Immature natural killer cell (primary cell): ENCODE results near the gene CCN5. TPM values are rescaled to one million over a fixed set of nuclear protein-coding genes. Genes with fewer than 3 reads are reported as not detected.

ENCODE experiments used
- DNase-seq, 3 donors: peaks; one replicate each; pipeline ENCODE4 v3.0.0; 2022; ENCODE audit warnings: mixed read lengths in 1 of 3
- H3K27ac Mint-ChIP-seq, 6 donors: one replicate each; pipeline ENCODE4 v1.8.0; 2020; ENCODE audit warnings: mixed read lengths in 6 of 6, mild to moderate bottlenecking in 5 of 6, inconsistent platforms in 4 of 6, moderate library complexity in 3 of 6
- H3K27me3 Mint-ChIP-seq, 3 donors: one replicate each; pipeline ENCODE4 v1.8.0; 2020 to 2021; ENCODE audit warnings: low read depth in 3 of 3, mild to moderate bottlenecking in 3 of 3, mixed read lengths in 3 of 3, moderate library complexity in 3 of 3, inconsistent platforms in 1 of 3
- H3K36me3 Mint-ChIP-seq, 3 donors: one replicate each; pipeline ENCODE4 v1.8.0; 2020; ENCODE audit warnings: mixed read lengths in 3 of 3, inconsistent platforms in 2 of 3, mild to moderate bottlenecking in 2 of 3
- H3K4me1 Mint-ChIP-seq, 2 donors: one replicate each; pipeline ENCODE4 v1.8.0; 2020; ENCODE audit warnings: inconsistent platforms in 2 of 2, mild to moderate bottlenecking in 2 of 2, mixed read lengths in 2 of 2, moderate library complexity in 1 of 2
- H3K4me3 Mint-ChIP-seq, 5 donors: one replicate each; pipeline ENCODE4 v1.8.0; 2020; ENCODE audit warnings: mild to moderate bottlenecking in 5 of 5, mixed read lengths in 5 of 5, inconsistent platforms in 3 of 5, moderate library complexity in 3 of 5
- H3K9me3 Mint-ChIP-seq, 6 donors: one replicate each; pipeline ENCODE4 v1.8.0; 2020; ENCODE audit warnings: mild to moderate bottlenecking in 6 of 6, mixed read lengths in 6 of 6, inconsistent platforms in 4 of 6, moderate library complexity in 3 of 6
- polyA plus RNA-seq, 3 donors: library from polyadenylated mRNA; unstranded; fragments of 300-500 nt; fragmentation: Illumina TruSeq; gene quantifications; one replicate each; pipeline ENCODE4 v1.2.3, GENCODE V29; 2021

CCN5 gene
- polyA plus RNA-seq, 3 donors from 2014 or later: not detected

- Mint-ChIP-seq H3K4me1 (peaks cover 6 to 7% of the 10 kb centered on the region in 2 donors), H3K27ac (peak overlapping the region in 1 of 6 donors; percentile 19)
- no peak for DNase-seq
These were observed 968 bp upstream of the CCN5 start for GRCh38 chr20:44714102-44714700.

DNA sequence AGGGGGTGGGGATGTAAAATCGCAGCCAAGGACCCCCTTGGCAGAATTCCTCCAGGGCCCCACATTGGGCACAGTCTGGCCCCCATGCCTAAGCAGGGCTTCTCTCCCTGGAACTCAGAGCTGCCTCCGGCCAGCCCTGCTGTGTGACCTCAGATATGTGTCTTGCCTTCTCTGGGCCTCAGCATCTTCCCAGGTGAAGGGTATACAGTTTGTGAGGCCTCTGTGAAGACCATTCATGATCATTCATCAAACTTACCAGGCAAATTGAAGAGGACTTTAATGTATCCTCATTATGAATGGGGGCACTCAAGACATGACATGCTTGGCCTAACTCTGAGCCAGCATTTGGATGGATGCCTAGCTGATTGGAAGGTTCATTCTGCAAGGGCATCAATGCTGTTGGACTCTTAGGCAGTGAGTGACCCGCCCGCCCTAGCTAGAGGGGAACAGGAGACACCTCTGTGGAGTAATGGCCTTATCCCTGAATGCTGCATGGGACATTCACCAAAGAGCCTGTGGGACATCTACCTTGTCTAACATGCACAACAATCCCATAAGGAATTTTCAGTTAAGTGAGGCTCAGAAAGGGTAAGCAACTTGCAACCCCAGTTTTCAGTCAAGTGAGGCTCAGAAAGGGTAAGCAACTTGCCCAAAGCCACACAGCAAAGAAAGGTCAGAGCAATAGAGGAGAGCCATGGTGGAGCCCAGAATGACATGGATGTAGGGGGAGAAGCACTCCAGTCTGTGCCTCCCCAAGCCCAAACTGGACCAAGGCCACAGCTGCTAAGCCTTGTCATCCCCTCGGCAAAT, 535 bp downstream of the CCN5 start:
- no peak for DNase-seq
- H3K4me3 Mint-ChIP-seq: no peak overlapping the region
- H3K27ac Mint-ChIP-seq: no peak overlapping the region
- H3K9me3 Mint-ChIP-seq: no peaks in the 10 kb centered on the region
- peaks cover 6 to 7% of the 10 kb centered on the region in 2 donors for H3K4me1 Mint-ChIP-seq
- peaks cover 2 to 4% (median 2%) of the 10 kb centered on the region in 3 donors for H3K27me3 Mint-ChIP-seq
- H3K36me3 Mint-ChIP-seq: no peaks in the 10 kb centered on the region

More at GRCh38 chr20:44714102-44714700, 968 bp upstream of the CCN5 start:
- H3K9me3 Mint-ChIP-seq: no peaks in the 10 kb centered on the region
- no peak overlapping the region for H3K4me3 Mint-ChIP-seq
- H3K36me3 Mint-ChIP-seq: no peaks in the 10 kb centered on the region
- H3K27me3 Mint-ChIP-seq: peaks cover 2 to 4% (median 2%) of the 10 kb centered on the region in 3 donors

DNA sequence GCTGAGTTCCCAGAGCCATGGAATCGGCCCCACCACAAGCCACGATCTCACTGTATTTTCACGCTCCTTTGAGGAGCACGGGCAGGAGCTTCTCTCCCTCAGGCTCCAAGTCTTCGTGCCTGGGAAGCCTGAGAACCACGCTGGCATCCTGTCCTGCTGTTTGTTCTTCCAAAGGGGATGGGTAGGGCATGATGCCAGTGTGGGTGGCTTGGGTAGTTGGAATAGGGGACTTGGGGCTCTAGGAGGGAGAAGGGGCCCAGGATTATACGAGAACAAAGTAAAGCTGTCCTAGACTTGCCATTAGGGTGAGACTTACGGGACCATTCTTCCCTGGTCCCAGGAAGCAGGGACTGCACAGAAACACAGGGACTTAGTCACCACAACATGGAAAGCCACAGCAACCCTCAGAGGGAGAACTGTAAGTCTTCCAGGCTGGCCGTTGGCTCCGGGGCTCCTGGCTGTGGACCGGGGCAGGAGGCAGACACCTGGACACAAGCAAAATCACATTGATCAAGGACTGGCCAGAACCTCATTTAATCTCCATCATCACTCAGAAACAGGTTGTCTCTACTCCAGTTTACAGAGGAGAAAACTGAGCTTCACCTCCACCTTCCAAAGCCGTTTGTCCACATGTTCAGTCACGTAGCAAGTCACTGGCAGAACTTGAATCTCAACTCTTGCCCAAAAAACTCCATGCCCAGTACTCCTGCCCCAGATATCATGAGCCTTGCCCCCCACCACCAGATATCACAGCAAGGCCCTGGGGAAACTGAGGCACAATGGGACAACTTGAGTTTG, 1.3 kb downstream of the CCN5 start:
- no peak overlapping the region for H3K4me3 Mint-ChIP-seq
- no peaks in the 10 kb centered on the region for H3K36me3 Mint-ChIP-seq
- H3K4me1 Mint-ChIP-seq: peaks cover 6 to 7% of the 10 kb centered on the region in 2 donors
- H3K27ac Mint-ChIP-seq: no peak overlapping the region
- no peaks in the 10 kb centered on the region for H3K9me3 Mint-ChIP-seq
- peaks cover 2 to 4% (median 2%) of the 10 kb centered on the region in 3 donors for H3K27me3 Mint-ChIP-seq
- DNase-seq: no peak

DNA sequence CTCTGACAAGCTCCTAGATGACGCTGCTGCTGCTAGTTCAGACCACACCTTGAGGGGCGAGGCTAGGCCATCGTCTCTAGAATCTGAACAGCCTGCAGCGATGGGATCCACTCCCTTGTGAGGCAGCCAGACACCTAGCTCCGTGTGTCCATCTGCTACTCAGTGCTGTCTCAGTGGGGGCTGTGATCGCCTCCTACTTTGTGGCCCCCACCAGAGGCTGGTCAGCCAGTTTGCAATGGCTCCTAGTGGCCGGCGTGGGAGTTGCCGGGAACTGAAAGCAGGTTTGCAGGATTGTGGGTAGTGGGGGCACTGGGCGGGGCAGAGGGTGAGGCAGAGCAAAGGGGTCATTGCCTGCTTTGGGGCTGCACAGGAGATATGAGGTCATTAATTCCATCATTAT, 2.8 kb downstream of the CCN5 start:
- DNase-seq: no peak
- peaks cover 6 to 7% of the 10 kb centered on the region in 2 donors for H3K4me1 Mint-ChIP-seq
- H3K27me3 Mint-ChIP-seq: peaks cover 0 to 7% (median 6%) of the 10 kb centered on the region in 3 donors
- no peak overlapping the region for H3K4me3 Mint-ChIP-seq
- H3K27ac Mint-ChIP-seq: no peak overlapping the region
- H3K9me3 Mint-ChIP-seq: no peaks in the 10 kb centered on the region
- no peaks in the 10 kb centered on the region for H3K36me3 Mint-ChIP-seq

GRCh38 chr20:44719841-44720240, 4.7 kb downstream of the CCN5 start:
- no peak overlapping the region for H3K27ac Mint-ChIP-seq
- peaks cover 2 to 6% (median 6%) of the 10 kb centered on the region in 3 donors for H3K27me3 Mint-ChIP-seq
- H3K4me1 Mint-ChIP-seq: peaks cover 0 to under 1% of the 10 kb centered on the region in 2 donors
- H3K36me3 Mint-ChIP-seq: no peaks in the 10 kb centered on the region
- H3K9me3 Mint-ChIP-seq: no peaks in the 10 kb centered on the region
- no peak overlapping the region for H3K4me3 Mint-ChIP-seq
- no peak for DNase-seq

- no peak for DNase-seq
- peaks cover 2 to 6% (median 6%) of the 10 kb centered on the region in 3 donors for H3K27me3 Mint-ChIP-seq
- no peaks in the 10 kb centered on the region for H3K9me3 Mint-ChIP-seq
- H3K4me1 Mint-ChIP-seq: no peaks in the 10 kb centered on the region
- peak overlapping the region in 1 of 6 donors; percentile 69 for H3K27ac Mint-ChIP-seq
- no peak overlapping the region for H3K4me3 Mint-ChIP-seq
- no peaks in the 10 kb centered on the region for H3K36me3 Mint-ChIP-seq
These were observed 5.4 kb downstream of the CCN5 start for GRCh38 chr20:44720621-44720996.

GRCh38 chr20:44720997-44721784, 6.0 kb downstream of the CCN5 start:
- Mint-ChIP-seq H3K27ac (peak overlapping the region in 1 of 6 donors; percentile 69), H3K9me3 (no peaks in the 10 kb centered on the region), H3K4me3 (peak overlapping the region in 1 of 5 donors; percentile 40), H3K4me1 (no peaks in the 10 kb centered on the region), H3K36me3 (no peaks in the 10 kb centered on the region), H3K27me3 (peaks cover 2 to 6% (median 6%) of the 10 kb centered on the region in 3 donors)
- peak; percentile 17 to 32 (median 31) for DNase-seq

DNA sequence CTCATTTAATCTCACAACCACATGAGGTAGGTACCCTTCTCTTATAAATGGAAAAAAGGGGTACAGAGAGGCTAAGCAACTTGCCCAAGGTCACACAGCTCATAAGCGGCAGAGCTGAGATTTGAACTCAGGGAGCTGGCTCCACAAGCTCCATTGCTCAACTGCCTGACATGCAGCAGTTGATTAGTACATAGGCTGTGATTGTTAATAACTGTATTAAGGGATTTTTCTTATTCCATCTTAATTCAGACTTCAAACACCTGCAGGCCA, 6.6 kb downstream of the CCN5 start:
- H3K27me3 Mint-ChIP-seq: peaks cover 2 to 6% (median 6%) of the 10 kb centered on the region in 3 donors
- H3K27ac Mint-ChIP-seq: peak overlapping the region in 1 of 6 donors; percentile 69
- no peaks in the 10 kb centered on the region for H3K9me3 Mint-ChIP-seq
- H3K36me3 Mint-ChIP-seq: no peaks in the 10 kb centered on the region
- H3K4me1 Mint-ChIP-seq: no peaks in the 10 kb centered on the region
- H3K4me3 Mint-ChIP-seq: no peak overlapping the region
- DNase-seq: no peak

DNA sequence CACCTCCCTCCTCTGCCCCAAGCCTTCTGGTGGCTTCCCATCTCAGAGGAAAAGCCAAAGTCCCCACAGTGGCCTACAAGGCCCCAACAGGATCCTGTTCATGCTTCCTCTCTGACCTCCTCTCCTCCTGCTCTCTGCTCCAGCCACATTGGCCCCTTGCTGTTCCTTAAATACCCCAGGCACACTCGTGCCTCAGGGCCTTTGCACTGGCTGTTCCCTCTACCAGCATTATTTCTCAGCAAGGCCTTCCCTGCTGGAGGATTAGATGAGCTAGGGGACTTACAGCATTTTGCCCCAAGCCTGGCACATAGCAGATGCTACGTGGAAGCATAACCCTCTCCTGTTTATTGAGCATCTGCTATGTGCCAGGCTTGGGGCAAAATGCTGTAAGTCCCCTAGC, 7.8 kb downstream of the CCN5 start:
- H3K4me1 Mint-ChIP-seq: no peaks in the 10 kb centered on the region
- no peak for DNase-seq
- peaks cover 2 to 6% (median 6%) of the 10 kb centered on the region in 3 donors for H3K27me3 Mint-ChIP-seq
- H3K36me3 Mint-ChIP-seq: no peaks in the 10 kb centered on the region
- H3K4me3 Mint-ChIP-seq: no peak overlapping the region
- peak overlapping the region in 1 of 6 donors; percentile 50 for H3K27ac Mint-ChIP-seq
- no peaks in the 10 kb centered on the region for H3K9me3 Mint-ChIP-seq

DNA sequence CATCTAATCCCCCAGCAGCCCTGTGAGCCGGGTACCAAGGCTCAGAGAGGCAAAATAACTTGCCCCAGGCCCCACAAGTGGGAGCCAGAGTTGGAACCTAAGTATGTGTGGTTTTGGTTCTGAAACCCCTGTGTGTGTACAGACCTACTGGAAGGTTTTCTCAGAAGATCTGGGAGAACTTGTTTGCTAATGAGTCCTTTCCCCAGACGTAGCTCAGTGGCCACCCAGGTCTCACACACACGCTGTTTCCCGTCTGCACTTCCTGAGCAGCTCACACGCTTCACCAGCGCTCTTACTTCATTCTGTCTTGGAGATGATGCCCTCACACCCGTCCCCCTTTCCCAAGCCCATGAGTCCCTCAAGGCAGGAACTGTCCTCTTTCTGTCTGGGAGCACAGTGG, 8.2 kb downstream of the CCN5 start:
- Mint-ChIP-seq H3K27me3 (peaks cover 2 to 6% (median 6%) of the 10 kb centered on the region in 3 donors), H3K9me3 (no peaks in the 10 kb centered on the region), H3K27ac (no peak overlapping the region), H3K36me3 (no peaks in the 10 kb centered on the region), H3K4me3 (no peak overlapping the region), H3K4me1 (no peaks in the 10 kb centered on the region)
- DNase-seq: no peak

GRCh38 chr20:44723798-44724362, 8.7 kb downstream of the CCN5 start:
- Mint-ChIP-seq H3K36me3 (no peaks in the 10 kb centered on the region), H3K9me3 (no peaks in the 10 kb centered on the region), H3K4me3 (no peak overlapping the region), H3K27me3 (peaks cover 2 to 6% (median 4%) of the 10 kb centered on the region in 3 donors), H3K27ac (no peak overlapping the region), H3K4me1 (no peaks in the 10 kb centered on the region)
- DNase-seq: no peak

DNA sequence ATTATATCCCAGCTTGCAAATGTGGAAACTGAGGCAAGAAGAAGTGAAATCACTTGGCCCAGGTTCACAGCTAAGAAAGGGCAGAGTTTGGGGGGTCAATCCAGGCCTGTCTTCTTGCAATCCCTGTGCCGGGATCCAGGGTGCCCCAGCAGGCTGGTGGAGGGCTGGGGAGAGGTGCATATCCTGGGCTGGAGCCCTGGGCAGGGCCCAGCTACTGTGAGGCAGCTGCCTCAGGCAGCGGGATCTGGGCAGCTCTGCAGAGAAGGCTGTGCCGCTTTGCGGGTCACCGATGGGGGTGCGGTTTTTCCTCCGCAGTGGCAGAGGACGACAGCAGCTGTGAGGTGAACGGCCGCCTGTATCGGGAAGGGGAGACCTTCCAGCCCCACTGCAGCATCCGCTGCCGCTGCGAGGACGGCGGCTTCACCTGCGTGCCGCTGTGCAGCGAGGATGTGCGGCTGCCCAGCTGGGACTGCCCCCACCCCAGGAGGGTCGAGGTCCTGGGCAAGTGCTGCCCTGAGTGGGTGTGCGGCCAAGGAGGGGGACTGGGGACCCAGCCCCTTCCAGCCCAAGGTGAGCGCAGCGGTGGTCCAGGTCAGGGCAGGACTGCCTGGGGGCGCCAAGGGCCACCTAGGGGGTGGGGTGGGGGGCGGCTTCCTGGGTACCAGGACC, 9.4 kb downstream of the CCN5 start:
- H3K9me3 Mint-ChIP-seq: no peaks in the 10 kb centered on the region
- no peak overlapping the region for H3K27ac Mint-ChIP-seq
- no peak for DNase-seq
- H3K4me1 Mint-ChIP-seq: no peaks in the 10 kb centered on the region
- H3K27me3 Mint-ChIP-seq: peaks cover 2 to 6% (median 4%) of the 10 kb centered on the region in 3 donors
- H3K36me3 Mint-ChIP-seq: no peaks in the 10 kb centered on the region
- no peak overlapping the region for H3K4me3 Mint-ChIP-seq

DNA sequence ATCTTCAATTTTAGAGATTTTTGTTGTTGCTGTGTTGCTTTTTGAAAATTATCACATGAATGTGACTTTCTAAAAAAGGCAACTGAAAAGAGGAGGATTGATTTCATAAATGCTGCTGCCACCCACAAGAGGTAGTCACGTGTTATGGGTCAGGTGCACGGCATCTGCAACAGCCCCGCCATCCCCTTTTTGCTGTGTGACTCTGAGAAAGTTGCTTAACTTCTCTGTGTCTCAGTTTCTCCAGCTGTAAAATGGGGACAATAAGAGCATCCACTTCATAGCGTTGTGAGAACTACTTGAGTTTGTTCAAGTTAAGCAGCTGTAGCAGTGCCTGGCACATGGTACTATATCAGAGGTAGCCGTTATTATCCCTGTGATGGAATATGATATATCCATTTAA, 10.7 kb downstream of the CCN5 start:
- no peak for DNase-seq
- H3K27ac Mint-ChIP-seq: no peak overlapping the region

More for the DNA sequence above, 10.7 kb downstream of the CCN5 start:
- Mint-ChIP-seq H3K27me3 (peaks cover 2 to 8% (median 4%) of the 10 kb centered on the region in 3 donors), H3K4me1 (no peaks in the 10 kb centered on the region), H3K9me3 (no peaks in the 10 kb centered on the region), H3K4me3 (no peak overlapping the region), H3K36me3 (no peaks in the 10 kb centered on the region)
